22Rv1 (cell line): ENCODE results near the gene ZNF561.
"Not testable (repeated sequence)": the region's sequence is repeated elsewhere in the genome, so short reads cannot be mapped to it uniquely, and the experiment has no call there.

ENCODE experiments used
- H3K27ac ChIP-seq: fragments of 450-650 bp; 2 replicates; pipeline ENCODE4 v1.5.1; 2017
- ZFX ChIP-seq: fragments of 450-650 bp; IDR thresholded peaks from 2 replicates; pipeline ENCODE4 v1.6.1; 2017; ENCODE audit warnings: antibody characterized with exemption, borderline replicate concordance
- TF ChIP-seq, protein P1 (sequence below): fragments of 450-650 bp; IDR thresholded peaks from 2 replicates; pipeline ENCODE4 v1.5.1; 2017; ENCODE audit warnings: mild to moderate bottlenecking

ZNF561 gene

DNA sequence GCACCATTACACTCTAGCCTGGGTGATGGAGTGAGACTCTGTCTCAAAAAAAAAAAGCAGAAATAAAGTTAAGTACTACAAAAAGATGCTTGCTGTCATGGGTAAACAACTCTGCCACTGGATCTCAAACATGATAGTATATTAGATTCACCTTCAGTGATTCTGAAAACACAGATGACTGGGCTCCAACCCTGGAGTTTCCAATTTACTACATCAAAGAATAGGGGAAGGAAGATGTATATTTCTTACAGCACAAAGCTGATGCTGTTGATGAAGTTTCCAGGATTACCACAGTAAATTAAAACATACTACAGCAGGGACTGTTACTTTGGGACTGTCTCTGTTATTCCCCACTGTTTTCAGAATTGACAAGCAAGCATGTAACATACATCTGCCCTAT lies 5.2 kb downstream of the ZNF561 start:
- no peak overlapping the region for H3K27ac ChIP-seq
- no peak for TF ChIP-seq ZFX
- TF ChIP-seq, protein P1, sequence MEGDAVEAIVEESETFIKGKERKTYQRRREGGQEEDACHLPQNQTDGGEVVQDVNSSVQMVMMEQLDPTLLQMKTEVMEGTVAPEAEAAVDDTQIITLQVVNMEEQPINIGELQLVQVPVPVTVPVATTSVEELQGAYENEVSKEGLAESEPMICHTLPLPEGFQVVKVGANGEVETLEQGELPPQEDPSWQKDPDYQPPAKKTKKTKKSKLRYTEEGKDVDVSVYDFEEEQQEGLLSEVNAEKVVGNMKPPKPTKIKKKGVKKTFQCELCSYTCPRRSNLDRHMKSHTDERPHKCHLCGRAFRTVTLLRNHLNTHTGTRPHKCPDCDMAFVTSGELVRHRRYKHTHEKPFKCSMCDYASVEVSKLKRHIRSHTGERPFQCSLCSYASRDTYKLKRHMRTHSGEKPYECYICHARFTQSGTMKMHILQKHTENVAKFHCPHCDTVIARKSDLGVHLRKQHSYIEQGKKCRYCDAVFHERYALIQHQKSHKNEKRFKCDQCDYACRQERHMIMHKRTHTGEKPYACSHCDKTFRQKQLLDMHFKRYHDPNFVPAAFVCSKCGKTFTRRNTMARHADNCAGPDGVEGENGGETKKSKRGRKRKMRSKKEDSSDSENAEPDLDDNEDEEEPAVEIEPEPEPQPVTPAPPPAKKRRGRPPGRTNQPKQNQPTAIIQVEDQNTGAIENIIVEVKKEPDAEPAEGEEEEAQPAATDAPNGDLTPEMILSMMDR, result no peak

GRCh38 chr19:9610484-9611113 lies 10.4 kb downstream of the ZNF561 start:
- H3K27ac ChIP-seq, result no peak overlapping the region
- no peak for TF ChIP-seq ZFX
- TF ChIP-seq, protein P1, result no peak

DNA sequence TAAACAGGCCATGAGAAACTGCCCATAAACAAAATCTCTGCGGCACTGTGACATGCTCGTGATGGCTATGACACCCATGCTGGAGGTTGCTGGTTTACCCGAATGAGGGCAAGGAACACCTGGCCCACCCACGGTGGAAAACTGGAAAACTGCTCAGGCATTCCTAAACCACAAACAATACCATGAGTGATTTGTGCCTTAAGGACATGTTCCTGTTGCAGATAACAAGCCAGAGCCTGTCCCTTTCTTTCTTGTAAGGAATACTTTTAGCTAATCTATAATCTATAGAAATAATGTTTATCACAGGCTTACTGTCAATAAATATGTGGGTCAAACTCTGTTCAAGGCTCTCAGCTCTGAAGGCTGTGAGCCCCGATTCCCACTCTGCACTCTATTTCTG lies 12.1 kb downstream of the ZNF561 start:
- H3K27ac ChIP-seq, result no peak overlapping the region
- TF ChIP-seq ZFX, result no peak

DNA sequence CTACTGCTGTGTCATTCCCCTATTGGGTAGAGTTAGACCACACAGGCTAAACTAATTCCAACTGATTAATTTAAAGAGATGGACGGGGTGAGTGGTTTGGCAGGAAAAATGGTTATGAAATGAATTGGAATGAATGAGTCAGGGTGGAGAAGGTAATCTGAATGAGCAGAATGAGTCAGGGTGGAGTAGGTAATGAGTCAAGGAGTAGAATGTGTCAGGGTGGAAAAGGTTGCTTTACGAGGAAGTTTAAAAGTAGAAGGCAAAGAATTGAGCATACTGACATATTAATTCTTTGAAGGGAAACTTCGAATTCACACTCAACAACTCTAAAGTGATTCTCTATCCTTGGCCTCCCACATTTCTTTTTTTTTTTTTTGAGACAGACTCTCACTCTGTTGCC lies 24.0 kb downstream of the ZNF561 start:
- TF ChIP-seq ZFX, result no peak
- TF ChIP-seq, protein P1, result no peak
- no peak overlapping the region for H3K27ac ChIP-seq

- no peak overlapping the region for H3K27ac ChIP-seq
- TF ChIP-seq ZFX, result no peak
- TF ChIP-seq, protein P1, result peak; percentile 90
Observed at GRCh38 chr19:9586764-9587163, 34.3 kb downstream of the ZNF561 start.

DNA sequence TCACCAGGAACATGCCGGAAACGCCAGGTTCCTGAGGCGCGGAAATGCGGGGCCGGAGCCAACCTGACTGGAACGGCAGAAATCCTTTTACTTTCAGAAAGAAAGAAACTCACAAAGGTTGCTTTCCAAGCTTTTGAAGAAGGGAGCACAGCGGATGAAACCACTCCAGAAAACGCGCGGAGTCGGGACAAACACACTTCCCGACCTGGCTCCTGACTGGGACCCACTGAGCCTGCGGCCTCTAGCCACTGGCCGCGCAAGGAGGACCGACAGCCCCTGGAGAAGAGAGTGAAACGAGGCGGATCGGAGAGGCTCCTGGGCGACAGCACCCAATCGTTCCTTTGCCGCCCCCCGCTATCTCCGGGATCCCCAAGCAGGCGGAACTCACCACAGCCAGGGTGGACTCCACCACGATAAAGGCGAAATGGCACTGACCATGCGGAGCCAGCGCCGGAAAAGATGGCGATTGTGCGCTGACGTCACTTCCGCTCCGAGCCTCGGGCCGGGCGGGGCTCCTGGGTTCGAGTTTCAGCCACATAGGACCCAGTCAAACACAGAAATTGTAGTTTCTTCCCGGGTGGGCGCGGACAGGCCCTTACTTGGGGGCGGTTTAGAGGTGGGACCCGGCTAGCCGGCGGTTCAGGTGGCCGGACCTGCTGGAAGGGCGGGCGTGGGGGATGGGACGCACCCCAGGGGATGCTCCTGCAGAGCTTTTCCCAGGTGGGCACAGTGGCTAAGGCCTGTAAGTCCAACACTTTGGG lies 36.8 kb downstream of the ZNF561 start, which contains the start of gene ZNF121:
ZNF121 (minus strand) TSS at position 432 of the 761 bp plus-strand sequence. CDS start 16,407 bp downstream, outside the sequence.
- TF ChIP-seq ZFX, result no peak
- TF ChIP-seq, protein P1, result no peak
- peak within 1 kb of the TSS; percentile 80 for H3K27ac ChIP-seq

- H3K27ac ChIP-seq, result not testable (repeated sequence)
Observed at GRCh38 chr19:9582081-9582725, 38.8 kb downstream of the ZNF561 start.

DNA sequence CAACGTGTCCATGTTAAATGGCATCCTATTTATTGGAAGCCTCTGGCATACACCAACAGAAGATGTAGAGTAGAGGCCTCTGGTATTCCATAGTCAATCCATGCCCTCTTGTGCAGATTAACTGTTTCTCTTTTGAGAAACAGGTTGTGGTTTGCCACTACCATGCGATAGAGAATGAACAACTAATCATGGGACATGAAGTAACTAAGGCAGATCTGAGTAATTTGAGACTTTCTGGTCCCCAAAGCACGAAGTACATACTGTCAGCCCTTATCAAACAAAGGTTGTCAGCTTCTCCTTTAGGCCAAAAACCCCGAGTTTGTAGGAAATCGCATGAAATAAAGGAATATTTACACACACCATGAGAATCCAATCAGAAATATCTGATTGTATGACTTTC lies 40.3 kb downstream of the ZNF561 start:
- no peak for TF ChIP-seq ZFX
- TF ChIP-seq, protein P1, result no peak
- H3K27ac ChIP-seq, result no peak overlapping the region
